Thoracic aorta (tissue), 2 donors: ENCODE measurements around the gene HMCN1. TPM values are rescaled to one million over a fixed set of nuclear protein-coding genes. Genes with fewer than 3 reads are reported as not detected.
A peak's percentile ranks its signal among the peaks of the same experiment; 100 is the strongest.

Experiments
- ATAC-seq: fragments of 150-250 bp; one replicate; pipeline ENCODE4 v1.8.0; 2017; ENCODE audit warnings: low read depth; ENCODE audit not compliant: insufficient number of reproducible peaks, low FRiP score
- DNase-seq: peaks from one replicate; pipeline ENCODE4 v3.0.0-alpha.2; 2020; ENCODE audit warnings: low spot score
- H3K27ac ChIP-seq, 2 donors: fragments of 200-600 bp; sonication (generic); 1 replicate in 1 of 2; 2 replicates in 1 of 2; pipeline ENCODE4 v1.5.1; 2016; ENCODE audit warnings: mild to moderate bottlenecking in 2 of 2, moderate library complexity in 2 of 2
- H3K27me3 ChIP-seq: fragments of 200-600 bp; sonication (generic); replicated peaks from 2 replicates; pipeline ENCODE4 v1.6.0; 2016; ENCODE audit warnings: mild to moderate bottlenecking; ENCODE audit not compliant: insufficient read depth
- H3K36me3 ChIP-seq: fragments of 200-600 bp; sonication (generic); one replicate; pipeline ENCODE4 v1.5.1; 2016
- H3K4me1 ChIP-seq, 2 donors: fragments of 200-600 bp; sonication (generic); 1 replicate in 1 of 2; 2 replicates in 1 of 2; pipeline versions ENCODE4 v1.5.1 to v1.6.0; 2016; ENCODE audit warnings: low read depth in 2 of 2, mild to moderate bottlenecking in 1 of 2; ENCODE audit not compliant: control insufficient read depth in 1 of 2
- H3K4me3 ChIP-seq: fragments of 200-600 bp; sonication (generic); 2 replicates; pipeline ENCODE4 v1.5.1; 2016; ENCODE audit warnings: mild to moderate bottlenecking
- H3K9me3 ChIP-seq: fragments of 200-600 bp; sonication (generic); 2 replicates; pipeline ENCODE4 v1.5.1; 2016
- CTCF ChIP-seq: fragments of 200-600 bp; sonication (generic); IDR thresholded peaks from one replicate; pipeline ENCODE4 v1.5.1; 2019; ENCODE audit warnings: antibody characterized with exemption
- total RNA-seq, 2 donors: library from RNA; depleted of rRNA; stranded (reverse); fragments of >200 nt; gene quantifications; one replicate each; pipeline versions ENCODE4 v1.1.0 to v1.2.3, GENCODE V29; 2016

The HMCN1 gene
- total RNA-seq, 2 donors from 2014 or later = 142 to 191 TPM

GRCh38 chr1:185716095-185716494 lies 18.1 kb upstream of the HMCN1 start:
- H3K27me3 ChIP-seq = no peaks in the 10 kb centered on the region
- ATAC-seq (no peak), DNase-seq (no peak)
- no peak overlapping the region for H3K4me3 ChIP-seq
- no peaks in the 10 kb centered on the region for H3K36me3 ChIP-seq
- TF ChIP-seq CTCF = no peak
- peaks cover 15 to 27% of the 10 kb centered on the region in 2 donors for H3K4me1 ChIP-seq
- H3K27ac ChIP-seq = no peak overlapping the region
- no peaks in the 10 kb centered on the region for H3K9me3 ChIP-seq

GRCh38 chr1:185719021-185719420 lies 15.2 kb upstream of the HMCN1 start:
- H3K9me3 ChIP-seq = no peaks in the 10 kb centered on the region
- ATAC-seq = no peak
- H3K4me1 ChIP-seq = peaks cover 15 to 31% of the 10 kb centered on the region in 2 donors
- TF ChIP-seq CTCF = no peak
- DNase-seq = no peak
- H3K27me3 ChIP-seq = no peaks in the 10 kb centered on the region
- no peak overlapping the region for H3K4me3 ChIP-seq
- peak overlapping the region; percentile 2 to 67 for H3K27ac ChIP-seq
- H3K36me3 ChIP-seq = no peaks in the 10 kb centered on the region

- no peaks in the 10 kb centered on the region for H3K9me3 ChIP-seq
- H3K36me3 ChIP-seq = no peaks in the 10 kb centered on the region
- peak; percentile 56 for TF ChIP-seq CTCF
- ATAC-seq (peak; percentile 23), DNase-seq (no peak)
- no peak overlapping the region for H3K4me3 ChIP-seq
- peaks cover 15 to 31% of the 10 kb centered on the region in 2 donors for H3K4me1 ChIP-seq
- no peaks in the 10 kb centered on the region for H3K27me3 ChIP-seq
- peak overlapping the region; percentile 2 to 67 for H3K27ac ChIP-seq
These were observed 13.4 kb upstream of the HMCN1 start for GRCh38 chr1:185720633-185721272.

GRCh38 chr1:185721553-185721952 lies 12.6 kb upstream of the HMCN1 start:
- H3K4me3 ChIP-seq = no peak overlapping the region
- H3K4me1 ChIP-seq = peaks cover 12 to 31% of the 10 kb centered on the region in 2 donors
- no peak for DNase-seq
- H3K36me3 ChIP-seq = no peaks in the 10 kb centered on the region
- peak overlapping the region in 1 of 2 donors; percentile 67 for H3K27ac ChIP-seq
- ATAC-seq = no peak
- no peak for TF ChIP-seq CTCF
- H3K9me3 ChIP-seq = no peaks in the 10 kb centered on the region
- H3K27me3 ChIP-seq = no peaks in the 10 kb centered on the region

GRCh38 chr1:185722098-185722497 lies 12.1 kb upstream of the HMCN1 start:
- Histone ChIP-seq H3K4me1 (peaks cover 12 to 31% of the 10 kb centered on the region in 2 donors), H3K27ac (no peak overlapping the region), H3K36me3 (no peaks in the 10 kb centered on the region), H3K4me3 (no peak overlapping the region), H3K9me3 (no peaks in the 10 kb centered on the region), H3K27me3 (no peaks in the 10 kb centered on the region)
- no peak for DNase-seq
- TF ChIP-seq CTCF = no peak
- ATAC-seq = no peak
